ENCODE data around the gene MTLN. TPM values are rescaled to one million over a fixed set of nuclear protein-coding genes. Genes with fewer than 3 reads are reported as not detected.
"Not testable (repeated sequence)": the region's sequence is repeated elsewhere in the genome, so short reads cannot be mapped to it uniquely, and the experiment has no call there.

Gene MTLN
- polyA plus RNA-seq, 1 of the 3 experiments (the other 2 are of a cell fraction) = 45.6 TPM

- TF ChIP-seq IRF3 (IDR thresholded peaks at IDR 0.05; ENCODE audit: low read depth, low read length) (no peak), ELF1 (IDR thresholded peaks at IDR 0.05) (no peak), SMC3 (IDR thresholded peaks at IDR 0.05; ENCODE audit: low read depth, low read length) (no peak), TAF1 (IDR thresholded peaks at IDR 0.05; ENCODE audit: borderline replicate concordance, low read depth, low read length) (no peak), ZBTB33 (IDR thresholded peaks at IDR 0.05; ENCODE audit: borderline replicate concordance, low read depth) (no peak)
These were observed 3.3 kb upstream of the MTLN start (continued) for GRCh38 chr2:110215566-110216158.

- H3K4me1 ChIP-seq (ENCODE audit: control insufficient read depth in 1 of 2, insufficient read depth in 2 of 2, low read depth in 1 of 2, low read length in 1 of 2) = peaks cover 0 to 5% of the 10 kb centered on the region in 2 experiments; a peak in 1 of 4 replicates
- peaks cover 2 to 8% of the 10 kb centered on the region in 2 experiments for H3K36me3 ChIP-seq (replicated peaks in 1 of 2; ENCODE audit: control insufficient read depth in 1 of 2, insufficient read depth in 2 of 2, low read length in 1 of 2)
- no peak overlapping the region for H3K9ac ChIP-seq
- no peaks in the 10 kb centered on the region for H3K9me2 ChIP-seq
- TF ChIP-seq PBX3 (IDR thresholded peaks at IDR 0.05) = no peak
- no peak for TF ChIP-seq GABPA (IDR thresholded peaks at IDR 0.05; ENCODE audit: low read depth)
- TF ChIP-seq POLR2AphosphoS5 (IDR thresholded peaks at IDR 0.05; ENCODE audit: low read depth, low read length) = no peak
- no peak for TF ChIP-seq MAX (IDR thresholded peaks at IDR 0.05; ENCODE audit: low read depth)
- H2AFZ ChIP-seq (ENCODE audit: low read depth) = no peak overlapping the region
- DNase-seq = no peak
- H3K4me2 ChIP-seq = no peak overlapping the region
- H3F3A ChIP-seq (replicated peaks; ENCODE audit: insufficient read depth) = no peaks in the 10 kb centered on the region
- no peak overlapping the region for H3K27ac ChIP-seq (ENCODE audit: low read depth in 2 of 2, low read length in 1 of 2)
- no peak overlapping the region for H3K4me3 ChIP-seq (ENCODE audit: low read depth in 2 of 2, low read length in 1 of 2)
- WGBS (ENCODE audit: low lambda C conversion rate) = 8% methylated on average over 2 of the region's 2 CpGs
- CTCF ChIA-PET = no interaction called here
- H4K20me1 ChIP-seq (ENCODE audit: insufficient read depth) = no peaks in the 10 kb centered on the region
- POLR2A ChIA-PET = no interaction called here
- H3K9me3 ChIP-seq = no peaks in the 10 kb centered on the region
- H3K27me3 ChIP-seq (ENCODE audit: insufficient read depth) = no peaks in the 10 kb centered on the region; the same call in 1 of the 2 replicates
- H3K79me2 ChIP-seq (ENCODE audit: insufficient read depth) = peaks cover 21% of the 10 kb centered on the region; the same call in 1 of the 2 replicates
These were observed 2.7 kb upstream of the MTLN start for GRCh38 chr2:110215091-110215490.

GRCh38 chr2:110213522-110213921, 1.2 kb upstream of the MTLN start:
- CTCF ChIA-PET, POLR2A ChIA-PET: not testable (repeated sequence)
- 53% methylated on average over 3 of the region's 3 CpGs for WGBS (ENCODE audit: low lambda C conversion rate)

More at GRCh38 chr2:110213522-110213921, 1.2 kb upstream of the MTLN start:
- not testable (repeated sequence) for H3K9me3 ChIP-seq; H3K4me2 ChIP-seq; H2AFZ ChIP-seq (ENCODE audit: low read depth); H3K27me3 ChIP-seq (ENCODE audit: insufficient read depth); H3K9ac ChIP-seq; H4K20me1 ChIP-seq (ENCODE audit: insufficient read depth); H3K9me2 ChIP-seq; H3K27ac ChIP-seq (ENCODE audit: low read depth in 2 of 2, low read length in 1 of 2); H3F3A ChIP-seq (replicated peaks; ENCODE audit: insufficient read depth); H3K36me3 ChIP-seq (replicated peaks in 1 of 2; ENCODE audit: control insufficient read depth in 1 of 2, insufficient read depth in 2 of 2, low read length in 1 of 2); H3K4me1 ChIP-seq (ENCODE audit: control insufficient read depth in 1 of 2, insufficient read depth in 2 of 2, low read depth in 1 of 2, low read length in 1 of 2); H3K4me3 ChIP-seq (ENCODE audit: low read depth in 2 of 2, low read length in 1 of 2); DNase-seq
- H3K79me2 ChIP-seq (ENCODE audit: insufficient read depth) = peaks cover 21% of the 10 kb centered on the region; the same call in 1 of the 2 replicates

Data from SK-N-SH (cell line).